Measurements from ENCODE around the gene MICU1. TPM values are rescaled to one million over a fixed set of nuclear protein-coding genes. Genes with fewer than 3 reads are reported as not detected.

MICU1 gene
- total RNA-seq, 1 experiment from 2014 or later, result 46.9 TPM

GRCh38 chr10:72541337-72541736, 84.5 kb downstream of the MICU1 start:
- H3K4me1 ChIP-seq (ENCODE audit: control insufficient read depth, insufficient read depth, low read length), result no peaks in the 10 kb centered on the region
- ChIA-PET CTCF (no interaction called here), POLR2A (no interaction called here)
- no TSS peak for BruUV-seq (replicated peaks)
- ATAC-seq, result no peak
- intact Hi-C loops (cut with micrococcal nuclease; ENCODE audit: unreplicated experiment), result no loop called here
- in situ Hi-C loops (cut with HindIII; ENCODE audit: low pct_unique_long_range_greater_than_20kb, low sequenced_read_pairs), result no loop called here
- TF ChIP-seq REST (IDR thresholded peaks at IDR 0.05; ENCODE audit: insufficient read depth in 1 of 2, low read depth in 2 of 2, low read length in 1 of 2) (no peak), CTCF (IDR thresholded peaks at IDR 0.05) (no peak), SIN3A (IDR thresholded peaks at IDR 0.05; ENCODE audit: borderline replicate concordance, insufficient read depth, low read depth, low read length) (no peak), POLR2AphosphoS5 (IDR thresholded peaks at IDR 0.05; ENCODE audit: low read depth, low read length) (no peak), TCF7L2 (IDR thresholded peaks at IDR 0.05; ENCODE audit: low read depth, low read length) (no peak)
- DNase-seq (ENCODE audit: low read depth, low spot score), result no peak
- no peak overlapping the region for H3K27ac ChIP-seq (ENCODE audit: low read length)
- H3K27me3 ChIP-seq (ENCODE audit: control insufficient read depth, insufficient read depth, low read length), result no peaks in the 10 kb centered on the region
- no peaks in the 10 kb centered on the region; the same call in 1 of the 2 replicates for H3K9me3 ChIP-seq (ENCODE audit: control insufficient read depth, insufficient read depth, low read depth, low read length)
- no peak overlapping the region for H3K4me3 ChIP-seq (ENCODE audit: low read depth in 2 of 2, low read length in 2 of 2)
- no peaks in the 10 kb centered on the region for H3K36me3 ChIP-seq (ENCODE audit: control insufficient read depth, insufficient read depth, low read length)

- Histone ChIP-seq H3K9me3 (ENCODE audit: control insufficient read depth, insufficient read depth, low read depth, low read length) (no peaks in the 10 kb centered on the region; the same call in 1 of the 2 replicates), H3K4me3 (ENCODE audit: low read depth in 2 of 2, low read length in 2 of 2) (no peak overlapping the region), H3K36me3 (ENCODE audit: control insufficient read depth, insufficient read depth, low read length) (no peaks in the 10 kb centered on the region), H3K4me1 (ENCODE audit: control insufficient read depth, insufficient read depth, low read length) (no peaks in the 10 kb centered on the region), H3K27ac (ENCODE audit: low read length) (no peak overlapping the region), H3K27me3 (ENCODE audit: control insufficient read depth, insufficient read depth, low read length) (no peaks in the 10 kb centered on the region)
- DNase-seq (ENCODE audit: low read depth, low spot score) (no peak), ATAC-seq (no peak)
- ChIA-PET CTCF (interaction anchor here (0.7 kb wide), 1 partner anchor 94 kb away, joined by 5 read pairs; no protein-coding TSS in a partner anchor), POLR2A (no interaction called here)
- no TSS peak for BruUV-seq (replicated peaks)
- TF ChIP-seq TCF7L2 (IDR thresholded peaks at IDR 0.05; ENCODE audit: low read depth, low read length), result no peak
- TF ChIP-seq REST (IDR thresholded peaks at IDR 0.05; ENCODE audit: insufficient read depth in 1 of 2, low read depth in 2 of 2, low read length in 1 of 2), result no peak
- TF ChIP-seq SIN3A (IDR thresholded peaks at IDR 0.05; ENCODE audit: borderline replicate concordance, insufficient read depth, low read depth, low read length), result no peak
- TF ChIP-seq POLR2AphosphoS5 (IDR thresholded peaks at IDR 0.05; ENCODE audit: low read depth, low read length), result no peak
- TF ChIP-seq CTCF (IDR thresholded peaks at IDR 0.05), result no peak
- intact Hi-C loops (cut with micrococcal nuclease; ENCODE audit: unreplicated experiment), result no loop called here
- in situ Hi-C loops (cut with HindIII; ENCODE audit: low pct_unique_long_range_greater_than_20kb, low sequenced_read_pairs), result no loop called here
Observed at GRCh38 chr10:72540193-72540807, 85.6 kb downstream of the MICU1 start.
